OCI-LY1 (cell line): Measurements from ENCODE around the gene NHSL2.

ENCODE experiments used
- H2AFZ ChIP-seq: fragments of 200-600 bp; sonication (generic), shearing (Covaris generic); 2 replicates; pipeline ENCODE4 v1.6.0; 2014; ENCODE audit warnings: antibody characterized with exemption, mild to moderate bottlenecking, low read length
- H3F3A ChIP-seq: fragments of 200-600 bp; sonication (generic), shearing (Covaris generic); 2 replicates; pipeline ENCODE4 v1.6.0; 2014; ENCODE audit warnings: mild to moderate bottlenecking, antibody characterized with exemption, low read length, moderate library complexity; ENCODE audit not compliant: insufficient read depth
- H3K27ac ChIP-seq: fragments of 200-600 bp; sonication (generic); 2 replicates; pipeline ENCODE4 v1.5.1; 2014; ENCODE audit warnings: low read length, mixed run types, mild to moderate bottlenecking, low read depth; ENCODE audit not compliant: poor library complexity, severe bottlenecking
- H3K27me3 ChIP-seq: fragments of 200-600 bp; sonication (generic); 2 replicates; pipeline ENCODE4 v1.6.0; 2014; ENCODE audit warnings: antibody characterized with exemption, mild to moderate bottlenecking, low read length, moderate library complexity; ENCODE audit not compliant: insufficient read depth
- H3K36me3 ChIP-seq: fragments of 200-600 bp; sonication (generic); 2 replicates; pipeline ENCODE4 v1.6.1; 2014; ENCODE audit warnings: mild to moderate bottlenecking, antibody characterized with exemption, low read length, moderate library complexity, mixed read lengths; ENCODE audit not compliant: insufficient read depth
- H3K4me1 ChIP-seq: fragments of 200-600 bp; sonication (generic); 2 replicates; pipeline ENCODE4 v1.5.1; 2014; ENCODE audit warnings: mild to moderate bottlenecking, low read length, moderate library complexity; ENCODE audit not compliant: insufficient read depth, severe bottlenecking
- H3K4me2 ChIP-seq: fragments of 200-600 bp; sonication (generic), shearing (Covaris generic); 2 replicates; pipeline ENCODE4 v1.6.1; 2014; ENCODE audit warnings: low read length
- H3K4me3 ChIP-seq: fragments of 200-600 bp; sonication (generic); 2 replicates; pipeline ENCODE4 v1.5.1; 2014; ENCODE audit warnings: low read length, low read depth, mild to moderate bottlenecking, mixed read lengths; ENCODE audit not compliant: poor library complexity, severe bottlenecking
- H3K79me2 ChIP-seq: fragments of 200-600 bp; shearing (Covaris generic); 2 replicates; pipeline ENCODE4 v1.6.1; 2016; ENCODE audit warnings: mixed run types, low read length, mixed read lengths; ENCODE audit not compliant: insufficient read depth
- H3K9ac ChIP-seq: fragments of 200-600 bp; sonication (generic), shearing (Covaris generic); 2 replicates; pipeline ENCODE4 v1.6.1; 2014; ENCODE audit warnings: mild to moderate bottlenecking, low read length, mixed read lengths
- H3K9me2 ChIP-seq: fragments of 200-600 bp; sonication (generic), shearing (Covaris generic); 2 replicates; pipeline ENCODE4 v1.6.1; 2014; ENCODE audit warnings: low read depth, mild to moderate bottlenecking, low read length, mixed read lengths
- H3K9me3 ChIP-seq: fragments of 200-600 bp; shearing (Covaris generic); 2 replicates; pipeline ENCODE4 v1.6.1; 2014; ENCODE audit warnings: low read length, mixed read lengths
- H4K20me1 ChIP-seq: fragments of 200-600 bp; sonication (generic), shearing (Covaris generic); 2 replicates; pipeline ENCODE4 v1.6.0; 2016; ENCODE audit warnings: mild to moderate bottlenecking, low read length; ENCODE audit not compliant: insufficient read depth
- EZH2 ChIP-seq: fragments of 200-600 bp; sonication (generic), shearing (Covaris generic); IDR thresholded peaks from 2 replicates; pipeline ENCODE4 v1.8.0; 2017; ENCODE audit warnings: borderline replicate concordance, mixed run types, mild to moderate bottlenecking, antibody characterized with exemption, low read length, moderate library complexity, mixed read lengths
- TF ChIP-seq, protein P1 (sequence below): fragments of 200-600 bp; sonication (generic), shearing (Covaris generic); IDR thresholded peaks from 2 replicates; pipeline ENCODE4 v1.5.1; 2017; ENCODE audit warnings: mild to moderate bottlenecking, antibody characterized with exemption, low read length, moderate library complexity, mixed read lengths

The NHSL2 gene

DNA sequence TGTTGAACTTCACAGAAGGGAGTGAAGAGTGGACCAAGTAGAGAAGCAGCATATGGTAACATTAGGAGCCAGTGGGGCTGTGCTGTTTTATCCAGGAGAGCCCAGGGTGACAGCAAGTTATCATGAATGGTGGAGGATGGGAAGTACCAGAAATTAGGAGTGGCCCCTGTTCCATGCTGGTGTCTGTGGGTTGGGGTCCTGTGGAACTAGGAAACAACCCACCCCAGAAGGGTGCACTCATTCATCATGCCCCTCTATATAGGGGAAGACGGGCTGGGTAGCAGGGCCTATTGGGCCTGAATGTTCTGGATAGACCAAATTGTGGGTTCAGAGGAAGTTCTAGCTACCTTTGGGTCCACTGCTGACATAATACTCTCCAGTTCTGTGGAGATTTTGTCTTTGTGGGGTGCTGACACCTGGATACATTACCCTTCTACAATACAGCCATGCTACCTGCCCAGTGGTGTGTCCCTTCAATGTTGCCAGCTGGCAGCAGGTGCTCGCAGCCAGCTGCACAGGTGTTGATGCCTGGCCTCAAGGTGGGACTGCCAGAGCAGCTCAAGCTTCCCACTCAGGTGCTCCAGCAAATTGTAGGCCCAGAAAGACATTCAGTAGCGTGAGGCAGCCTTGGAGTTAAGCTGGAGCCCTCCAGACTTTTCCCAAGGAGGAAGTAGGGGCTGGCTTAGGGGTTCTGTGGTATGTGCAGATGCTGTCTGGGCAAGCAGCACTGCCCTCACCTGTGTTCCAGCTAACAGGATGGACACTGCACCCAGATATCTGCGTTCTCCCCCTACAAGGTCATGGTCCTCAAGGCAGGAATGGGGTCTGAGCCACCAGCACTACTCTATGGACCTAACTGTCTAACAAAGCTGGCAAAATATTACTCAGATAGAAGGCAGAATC is 106.5 kb downstream of the NHSL2 start:
- no peaks in the 10 kb centered on the region for H3K79me2 ChIP-seq
- H3K27me3 ChIP-seq: no peaks in the 10 kb centered on the region
- no peak overlapping the region for H3K27ac ChIP-seq
- no peaks in the 10 kb centered on the region for H3K36me3 ChIP-seq
- H3K4me3 ChIP-seq: no peak overlapping the region
- H2AFZ ChIP-seq: no peak overlapping the region
- H3K9me3 ChIP-seq: no peaks in the 10 kb centered on the region
- H4K20me1 ChIP-seq: no peaks in the 10 kb centered on the region
- H3K4me2 ChIP-seq: no peak overlapping the region
- no peak overlapping the region for H3K9ac ChIP-seq
- H3K4me1 ChIP-seq: peaks cover 3% of the 10 kb centered on the region
- no peaks in the 10 kb centered on the region for H3F3A ChIP-seq
- no peak for TF ChIP-seq EZH2
- TF ChIP-seq, protein P1, sequence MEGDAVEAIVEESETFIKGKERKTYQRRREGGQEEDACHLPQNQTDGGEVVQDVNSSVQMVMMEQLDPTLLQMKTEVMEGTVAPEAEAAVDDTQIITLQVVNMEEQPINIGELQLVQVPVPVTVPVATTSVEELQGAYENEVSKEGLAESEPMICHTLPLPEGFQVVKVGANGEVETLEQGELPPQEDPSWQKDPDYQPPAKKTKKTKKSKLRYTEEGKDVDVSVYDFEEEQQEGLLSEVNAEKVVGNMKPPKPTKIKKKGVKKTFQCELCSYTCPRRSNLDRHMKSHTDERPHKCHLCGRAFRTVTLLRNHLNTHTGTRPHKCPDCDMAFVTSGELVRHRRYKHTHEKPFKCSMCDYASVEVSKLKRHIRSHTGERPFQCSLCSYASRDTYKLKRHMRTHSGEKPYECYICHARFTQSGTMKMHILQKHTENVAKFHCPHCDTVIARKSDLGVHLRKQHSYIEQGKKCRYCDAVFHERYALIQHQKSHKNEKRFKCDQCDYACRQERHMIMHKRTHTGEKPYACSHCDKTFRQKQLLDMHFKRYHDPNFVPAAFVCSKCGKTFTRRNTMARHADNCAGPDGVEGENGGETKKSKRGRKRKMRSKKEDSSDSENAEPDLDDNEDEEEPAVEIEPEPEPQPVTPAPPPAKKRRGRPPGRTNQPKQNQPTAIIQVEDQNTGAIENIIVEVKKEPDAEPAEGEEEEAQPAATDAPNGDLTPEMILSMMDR: no peak
- H3K9me2 ChIP-seq: no peaks in the 10 kb centered on the region

- Histone ChIP-seq H2AFZ (no peak overlapping the region), H4K20me1 (no peaks in the 10 kb centered on the region), H3K9me2 (no peaks in the 10 kb centered on the region), H3K27ac (no peak overlapping the region), H3K9ac (no peak overlapping the region), H3K9me3 (no peaks in the 10 kb centered on the region), H3K4me3 (peak overlapping the region; percentile 34), H3K79me2 (no peaks in the 10 kb centered on the region), H3K36me3 (no peaks in the 10 kb centered on the region), H3K4me1 (peaks cover 3% of the 10 kb centered on the region), H3F3A (no peaks in the 10 kb centered on the region), H3K27me3 (no peaks in the 10 kb centered on the region), H3K4me2 (0 out of 2 replicates have a peak overlapping the region, but pooled peaks have one; percentile 17)
- TF ChIP-seq EZH2: no peak
- TF ChIP-seq, protein P1: peak; percentile 57
Observed at GRCh38 chrX:72018277-72019112, 107.8 kb downstream of the NHSL2 start.

GRCh38 chrX:72019487-72019886 is 108.8 kb downstream of the NHSL2 start:
- Histone ChIP-seq H3K9me3 (no peaks in the 10 kb centered on the region), H3F3A (no peaks in the 10 kb centered on the region), H2AFZ (no peak overlapping the region), H3K36me3 (no peaks in the 10 kb centered on the region), H3K4me1 (peaks cover 3% of the 10 kb centered on the region), H3K27me3 (no peaks in the 10 kb centered on the region), H3K4me3 (no peak overlapping the region), H3K79me2 (no peaks in the 10 kb centered on the region), H3K27ac (no peak overlapping the region), H3K9ac (no peak overlapping the region), H3K4me2 (no peak overlapping the region), H4K20me1 (no peaks in the 10 kb centered on the region), H3K9me2 (no peaks in the 10 kb centered on the region)
- TF ChIP-seq EZH2: no peak
- TF ChIP-seq, protein P1: no peak
